ENCODE results near the gene PAMR1. TPM values are rescaled to one million over a fixed set of nuclear protein-coding genes. Genes with fewer than 3 reads are reported as not detected.

PAMR1 gene
- total and polyA plus RNA-seq, 2 of the 8 experiments (the other 6 are each of a cell fraction or from before 2014, with no cell fraction given), result 3.0 to 6.9 TPM

- no peak for TF ChIP-seq CTBP2 (IDR thresholded peaks at IDR 0.05; ENCODE audit: borderline replicate concordance, insufficient read depth, insufficient read length, low read length)
- no peak for TF ChIP-seq BACH1 (IDR thresholded peaks at IDR 0.05; ENCODE audit: low read length)
- no peak for TF ChIP-seq CBX8 (IDR thresholded peaks at IDR 0.05; ENCODE audit: borderline replicate concordance, low read depth, low read length)
- no peak for TF ChIP-seq NANOG (IDR thresholded peaks at IDR 0.05; ENCODE audit: insufficient read depth, low read depth, low read length, poor library complexity, severe bottlenecking)
Observed at GRCh38 chr11:35484435-35484834, 41.0 kb downstream of the PAMR1 start (continued).

Data from H1 (cell line).